GM12891 (cell line): Measurements from ENCODE around the gene EFTUD2.

ENCODE experiments used
- POLR2A ChIP-seq: IDR thresholded peaks from 2 replicates; pipeline ENCODE4 v1.6.1; 2011; ENCODE audit warnings: low read depth, low read length, control low read depth
- POLR2AphosphoS5 ChIP-seq: IDR thresholded peaks from 2 replicates; pipeline ENCODE4 v1.6.1; 2011; ENCODE audit warnings: low read depth, low read length, control low read depth
- POU2F2 ChIP-seq: IDR thresholded peaks from 2 replicates; pipeline ENCODE4 v1.6.1; 2011; ENCODE audit warnings: low read depth, mild to moderate bottlenecking, control low read depth, low read length, moderate library complexity
- SPI1 ChIP-seq: IDR thresholded peaks from 2 replicates; pipeline ENCODE4 v1.6.1; 2011; ENCODE audit warnings: low read depth, low read length, control low read depth

DNA sequence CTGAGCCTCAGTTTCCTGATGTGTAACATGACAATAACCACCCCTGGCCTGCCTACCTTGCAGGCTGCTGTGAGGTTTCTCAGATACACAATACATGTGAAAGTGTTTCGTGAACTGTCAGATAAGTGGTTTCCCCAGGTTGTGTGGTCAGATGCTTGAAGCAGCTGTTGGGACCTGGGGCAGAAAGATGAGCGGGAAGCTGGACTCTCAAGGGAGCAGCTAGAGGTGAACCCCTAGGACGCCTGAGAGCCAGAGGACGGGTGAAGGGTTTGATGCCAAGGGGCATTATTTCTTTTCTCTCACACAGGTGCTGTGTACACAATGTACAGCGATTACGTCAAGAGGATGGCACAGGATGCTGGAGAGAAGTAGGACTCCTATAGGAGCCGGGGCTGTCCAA, 49.2 kb downstream of the EFTUD2 start:
- TF ChIP-seq POLR2A = 0 out of 2 replicates have a peak, but pooled peaks have one; percentile 21
- TF ChIP-seq SPI1 = no peak
- TF ChIP-seq POU2F2 = no peak
- TF ChIP-seq POLR2AphosphoS5 = no peak
